ENCODE results near the gene SPDYE16. TPM values are rescaled to one million over a fixed set of nuclear protein-coding genes. Genes with fewer than 3 reads are reported as not detected.

Gene SPDYE16
- total RNA-seq, result 0.11 TPM in 1 of 2 replicates, not detected in the other

GRCh38 chr7:76543197-76543596 lies at the start of gene SPDYE16:
Gene SPDYE16, minus strand, starts transcription at chr7:76543297. Its CDS starts 1,838 bp downstream, at chr7:76541459.

GRCh38 chr7:76509931-76510877 lies 32.9 kb downstream of the SPDYE16 start, which contains the start of gene UPK3B:
Gene UPK3B, plus strand, starts transcription at chr7:76510552. Its CDS starts 101 bp downstream, at chr7:76510653.

Other genes with a start within 250 kb of the SPDYE16 start
- gene HSPB1, start 240.6 kb downstream of the SPDYE16 start, total RNA-seq, result 49.3 and 107 TPM in 2 replicates
- 98.9 and 114 TPM in 2 replicates for gene YWHAG, start 184.3 kb downstream of the SPDYE16 start, total RNA-seq
- 0.09 and 0.54 TPM in 2 replicates for gene SSC4D, start 133.6 kb downstream of the SPDYE16 start, total RNA-seq
- gene ZP3, start 118.3 kb downstream of the SPDYE16 start, total RNA-seq, result 1.1 and 2.8 TPM in 2 replicates
- 3.4 and 5.2 TPM in 2 replicates for gene DTX2, start 81.6 kb downstream of the SPDYE16 start, total RNA-seq
- gene UPK3B, start 32.7 kb downstream of the SPDYE16 start, total RNA-seq, result 0.11 and 0.17 TPM in 2 replicates
- gene POMZP3, start 84.0 kb upstream of the SPDYE16 start, total RNA-seq, result 2.1 and 2.9 TPM in 2 replicates

Data from dermis lymphatic vessel endothelial cell (primary cell).